Ishikawa (cell line): ENCODE results near the gene MYMK.

Source experiments
- CEBPB ChIP-seq: IDR thresholded peaks from 2 replicates; pipeline ENCODE4 v1.6.1; 2012
- CREB1 ChIP-seq: IDR thresholded peaks from 2 replicates; pipeline ENCODE4 v1.6.1; 2012; ENCODE audit warnings: low read depth
- EGR1 ChIP-seq: IDR thresholded peaks from 2 replicates; pipeline ENCODE4 v1.6.1; 2012
- EP300 ChIP-seq: IDR thresholded peaks from 2 replicates; pipeline ENCODE4 v1.6.1; 2012; ENCODE audit warnings: borderline replicate concordance
- FOXM1 ChIP-seq: IDR thresholded peaks from 2 replicates; pipeline ENCODE4 v1.6.1; 2012; ENCODE audit warnings: low read depth, borderline replicate concordance
- MAX ChIP-seq: IDR thresholded peaks from 2 replicates; pipeline ENCODE4 v1.6.1; 2012
- NFIC ChIP-seq: IDR thresholded peaks from 2 replicates; pipeline ENCODE4 v1.6.1; 2012
- RAD21 ChIP-seq: IDR thresholded peaks from 2 replicates; pipeline ENCODE4 v1.6.1; 2012; ENCODE audit warnings: low read depth
- REST ChIP-seq: IDR thresholded peaks from 2 replicates; pipeline ENCODE4 v1.6.1; 2012; ENCODE audit warnings: low read depth, mild to moderate bottlenecking
- TAF1 ChIP-seq: IDR thresholded peaks from 2 replicates; pipeline ENCODE4 v1.6.1; 2012; ENCODE audit warnings: low read depth, mild to moderate bottlenecking
- TCF12 ChIP-seq: IDR thresholded peaks from 2 replicates; pipeline ENCODE4 v1.6.1; 2012; ENCODE audit warnings: low read depth
- TEAD4 ChIP-seq: IDR thresholded peaks from 2 replicates; pipeline ENCODE4 v1.6.1; 2012
- USF1 ChIP-seq: IDR thresholded peaks from 2 replicates; pipeline ENCODE4 v1.6.1; 2012
- YY1 ChIP-seq: IDR thresholded peaks from 2 replicates; pipeline ENCODE4 v1.6.1; 2012; ENCODE audit warnings: low read depth
- ZBTB7A ChIP-seq: IDR thresholded peaks from 2 replicates; pipeline ENCODE4 v1.6.1; 2012; ENCODE audit warnings: low read depth

The MYMK gene

DNA sequence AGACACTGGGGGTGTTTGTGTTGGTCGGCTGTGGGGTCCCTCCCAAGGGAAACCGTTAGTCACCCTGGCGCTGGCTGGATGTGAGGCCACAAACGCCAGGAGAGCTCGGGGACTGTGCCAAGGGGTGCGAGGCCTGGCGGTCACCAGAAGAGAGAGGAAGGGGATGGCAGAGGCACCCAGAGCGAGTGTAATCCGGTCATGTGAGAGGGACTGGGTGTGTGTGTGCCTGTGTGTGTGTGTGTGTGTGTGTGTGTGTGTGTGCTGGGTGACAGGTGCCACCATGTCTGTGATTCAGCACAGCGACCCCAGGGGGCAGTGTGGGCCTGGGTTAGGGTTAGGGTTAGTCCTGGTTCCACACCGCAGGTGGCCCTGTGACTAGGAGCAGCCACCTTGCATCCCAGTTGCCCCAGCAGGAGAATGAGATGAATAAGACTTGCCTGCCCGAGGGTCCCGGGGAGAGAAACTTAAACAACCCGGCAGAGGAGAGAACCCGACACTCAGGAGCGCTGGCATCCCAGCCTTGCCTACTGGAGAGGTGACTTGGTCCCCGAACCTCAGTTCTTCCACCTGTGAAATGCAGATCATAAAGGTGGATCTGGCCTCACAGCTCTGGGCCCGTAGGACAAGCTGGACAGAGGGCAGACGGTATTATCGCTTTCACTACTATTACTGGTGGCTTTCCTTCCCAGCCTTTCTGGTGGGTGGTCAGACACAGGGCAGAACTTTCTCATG lies 8.3 kb upstream of the MYMK start:
- no peak for TF ChIP-seq REST
- TF ChIP-seq FOXM1, result no peak
- peak; percentile 62 for TF ChIP-seq YY1
- no peak for TF ChIP-seq CEBPB
- no peak for TF ChIP-seq MAX
- TF ChIP-seq EGR1, result no peak
- TF ChIP-seq TAF1, result no peak
- TF ChIP-seq CREB1, result no peak
- peak; percentile 82 for TF ChIP-seq RAD21
- TF ChIP-seq TEAD4, result no peak

DNA sequence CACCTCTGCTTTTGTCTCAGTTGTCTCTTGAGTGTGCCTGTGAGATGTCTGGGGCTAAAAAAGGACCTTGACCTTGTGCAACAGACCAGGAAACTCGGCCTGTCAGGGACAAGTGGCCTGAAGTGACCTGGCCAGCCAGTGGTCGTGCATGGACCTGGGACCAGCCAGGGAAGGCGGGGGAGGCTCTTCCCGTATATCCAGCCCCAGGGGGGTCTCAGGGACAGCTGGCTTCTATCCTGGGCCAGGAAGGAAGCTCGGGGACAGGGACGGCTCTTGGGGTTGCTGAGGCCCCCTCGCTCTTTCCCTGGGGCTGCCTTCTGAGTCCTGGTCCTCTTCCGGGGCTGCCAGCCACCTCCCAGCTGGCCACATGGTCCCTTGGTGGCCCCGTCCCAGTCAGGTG lies 6.5 kb upstream of the MYMK start:
- TF ChIP-seq CREB1 (no peak), EP300 (no peak), EGR1 (no peak), RAD21 (no peak), MAX (no peak), CEBPB (no peak)

GRCh38 chr9:133529874-133530273 lies 5.1 kb upstream of the MYMK start:
- TF ChIP-seq MAX, result no peak
- no peak for TF ChIP-seq CEBPB
- no peak for TF ChIP-seq FOXM1
- no peak for TF ChIP-seq EGR1
- TF ChIP-seq REST, result no peak
- TF ChIP-seq RAD21, result no peak
- TF ChIP-seq CREB1, result no peak
- TF ChIP-seq USF1, result no peak
- no peak for TF ChIP-seq TEAD4
- TF ChIP-seq EP300, result no peak
- no peak for TF ChIP-seq TAF1
- TF ChIP-seq NFIC, result no peak
- TF ChIP-seq ZBTB7A, result no peak
- TF ChIP-seq TCF12, result no peak
- no peak for TF ChIP-seq YY1

GRCh38 chr9:133529457-133529856 lies 4.7 kb upstream of the MYMK start:
- TF ChIP-seq CEBPB (no peak), YY1 (no peak), EGR1 (no peak), CREB1 (no peak), NFIC (no peak), RAD21 (no peak), USF1 (no peak), REST (no peak), FOXM1 (no peak), TCF12 (no peak), EP300 (no peak), TAF1 (no peak), MAX (no peak), ZBTB7A (no peak), TEAD4 (no peak)
